ENCODE results near the gene AFF1.

The AFF1 gene

DNA sequence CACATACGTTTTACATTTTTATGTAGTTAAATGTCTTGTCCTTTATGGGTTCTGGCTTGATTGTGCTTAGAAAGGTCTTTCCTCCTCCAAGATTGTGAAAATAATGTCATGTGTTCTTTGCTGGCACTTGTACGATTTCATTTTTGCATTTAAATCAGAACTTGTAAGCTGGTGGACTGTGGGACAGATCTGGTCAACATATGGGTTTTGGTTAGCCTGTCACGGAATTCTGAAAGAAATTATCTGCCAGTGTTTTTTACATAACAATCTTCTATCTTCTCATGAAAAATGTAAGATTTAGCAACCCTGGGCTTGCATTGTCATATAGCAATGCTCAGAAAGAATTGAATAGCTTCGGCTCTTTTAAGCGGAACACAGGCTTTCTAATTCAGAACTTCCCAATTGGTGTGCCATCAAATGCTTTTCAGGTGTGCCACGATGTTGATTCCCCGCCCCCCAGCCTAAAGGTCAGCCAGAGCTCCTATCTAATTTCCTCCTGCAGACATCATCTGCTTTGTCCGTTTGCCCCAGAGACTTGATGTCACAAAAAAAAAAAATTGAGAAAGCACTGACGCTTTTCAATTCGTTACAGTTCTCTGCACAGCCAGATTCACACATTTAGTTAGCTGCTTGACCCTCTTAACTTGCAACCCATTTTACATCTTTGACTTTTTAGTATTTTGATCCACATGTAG is 16.2 kb downstream of the AFF1 start:
- DNase-seq: no peak

GRCh38 chr4:86955888-86956451 is 21.2 kb downstream of the AFF1 start:
- no peak for DNase-seq

GRCh38 chr4:86957215-86957614 is 22.4 kb downstream of the AFF1 start:
- DNase-seq: no peak

- DNase-seq: no peak
Observed at GRCh38 chr4:86959588-86960500, 25.0 kb downstream of the AFF1 start.

DNA sequence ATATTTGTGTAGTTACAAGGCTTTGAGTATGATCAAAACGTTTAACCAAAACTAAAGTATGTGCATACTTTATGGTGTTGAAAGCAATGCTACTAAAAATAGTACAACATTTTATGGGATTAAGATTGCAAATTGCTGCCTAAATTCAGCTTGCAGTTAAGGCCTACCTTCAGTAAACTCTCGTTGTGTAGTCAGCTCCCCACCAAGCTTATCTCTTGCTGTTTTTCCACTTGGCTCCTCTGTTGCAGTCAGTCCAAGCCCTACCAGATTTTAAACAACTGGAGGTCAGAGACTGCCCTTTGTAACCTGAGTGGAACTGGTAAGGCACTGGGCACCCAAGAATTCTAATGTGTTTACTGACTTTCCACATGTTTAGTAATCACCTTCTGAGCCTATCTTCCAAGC is 25.7 kb downstream of the AFF1 start:
- no peak for DNase-seq

DNA sequence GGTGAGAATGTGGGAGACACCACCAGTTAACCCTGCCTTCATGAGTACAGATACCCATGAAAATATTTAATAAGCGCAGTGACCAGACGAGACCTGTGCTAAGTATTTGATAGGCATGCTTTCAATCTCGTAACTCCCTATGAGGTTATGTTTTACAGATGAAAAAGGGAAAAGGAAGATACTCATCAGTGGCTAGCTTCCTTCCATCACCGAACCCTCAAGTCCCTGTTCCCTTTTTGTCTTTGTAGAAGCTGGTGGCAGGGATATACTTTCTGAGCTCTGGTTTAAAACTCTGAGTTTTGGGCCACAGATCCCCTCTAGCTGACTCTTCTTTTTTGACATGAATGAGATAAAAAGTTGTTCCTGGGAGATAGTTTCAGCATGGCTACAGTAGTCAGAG is 26.3 kb downstream of the AFF1 start:
- DNase-seq: no peak

- no peak for DNase-seq
Observed at GRCh38 chr4:86961605-86962295, 26.9 kb downstream of the AFF1 start.

DNA sequence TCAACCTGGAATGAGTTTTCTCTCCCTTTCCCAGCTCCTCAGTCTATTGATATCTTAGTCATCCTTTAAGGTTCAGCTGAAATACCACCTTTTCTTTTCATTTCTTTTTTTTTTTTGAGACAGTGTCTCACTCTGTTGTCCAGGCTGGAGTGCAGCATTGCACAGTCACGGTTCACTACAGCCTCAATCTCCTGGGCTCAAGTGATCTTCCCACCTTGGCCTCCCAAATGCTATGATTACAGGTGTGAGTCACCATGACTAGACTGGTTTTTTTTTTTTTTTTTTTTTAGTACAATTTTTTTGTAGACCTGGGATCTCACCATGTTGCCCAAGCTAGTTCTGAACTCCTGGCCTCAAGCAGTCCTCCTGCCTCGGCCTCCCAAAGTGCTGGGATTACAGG is 28.9 kb downstream of the AFF1 start:
- DNase-seq: no peak

GRCh38 chr4:86965019-86965976 is 30.5 kb downstream of the AFF1 start:
- no peak for DNase-seq

GRCh38 chr4:86967073-86967472 is 32.3 kb downstream of the AFF1 start:
- DNase-seq: no peak

DNA sequence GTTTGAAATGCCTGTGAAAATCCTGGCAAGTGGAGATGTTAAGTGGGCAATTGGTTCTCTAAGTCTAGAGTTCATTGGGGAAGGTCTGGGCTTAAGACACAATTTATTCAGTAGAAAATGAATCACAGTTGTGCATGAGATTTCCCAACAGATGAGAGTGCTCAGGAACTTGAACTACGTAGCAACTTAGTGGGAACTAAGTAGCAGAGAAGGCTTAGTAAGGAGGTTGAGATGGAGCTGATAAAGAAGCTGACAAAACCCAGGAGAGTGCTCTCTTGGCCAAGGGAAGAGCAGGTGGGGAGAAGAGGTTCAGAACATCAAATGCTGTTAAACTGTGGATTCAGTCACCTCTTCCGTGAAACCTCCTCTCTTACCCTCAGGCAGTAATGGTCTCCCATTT is 33.0 kb downstream of the AFF1 start:
- DNase-seq: no peak

- no peak for DNase-seq
Observed at GRCh38 chr4:86968547-86968946, 33.7 kb downstream of the AFF1 start.

DNA sequence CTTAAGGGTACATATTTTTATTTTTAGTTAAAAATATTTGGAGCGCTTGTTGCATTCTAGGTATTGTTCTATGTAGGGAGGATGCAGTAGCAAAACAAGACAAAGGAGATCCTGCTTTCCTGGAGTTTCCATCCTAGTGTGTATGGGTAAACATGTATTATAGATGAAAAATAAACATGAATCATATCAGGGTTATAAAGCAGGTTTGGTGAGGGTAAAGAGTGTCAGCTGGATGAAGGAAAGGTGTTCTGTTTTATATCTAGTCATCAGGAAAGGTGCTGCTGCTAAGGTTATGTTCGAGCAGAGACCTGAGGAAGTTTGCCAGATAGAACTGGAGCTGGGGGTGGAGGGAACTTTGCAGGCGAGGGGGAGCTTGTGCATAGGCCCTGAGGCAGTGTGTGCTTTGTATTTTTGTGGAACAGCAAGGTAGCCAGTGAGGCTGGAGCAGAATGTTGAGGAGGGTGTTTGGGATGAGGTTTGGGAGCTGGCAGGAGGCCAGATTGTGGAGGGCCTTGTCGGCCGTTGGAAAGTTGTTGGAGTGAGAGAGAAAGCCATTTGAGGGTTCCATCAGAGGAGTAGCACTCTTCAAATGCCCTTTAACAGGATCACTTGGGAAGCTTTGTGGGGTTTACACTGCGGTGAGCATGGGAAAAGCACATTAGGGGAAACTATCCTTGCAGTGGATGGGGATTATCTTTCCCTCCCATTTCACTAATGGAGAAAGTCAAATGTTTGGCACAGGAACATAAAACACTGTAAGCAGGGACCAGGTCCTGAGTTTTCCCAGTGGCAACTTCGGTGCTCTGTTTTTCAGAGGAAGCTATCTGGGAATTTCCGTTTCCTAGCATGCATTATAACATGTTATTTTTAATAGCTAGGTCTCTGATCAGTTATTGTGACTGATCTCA is 35.9 kb downstream of the AFF1 start:
- DNase-seq: no peak

DNA sequence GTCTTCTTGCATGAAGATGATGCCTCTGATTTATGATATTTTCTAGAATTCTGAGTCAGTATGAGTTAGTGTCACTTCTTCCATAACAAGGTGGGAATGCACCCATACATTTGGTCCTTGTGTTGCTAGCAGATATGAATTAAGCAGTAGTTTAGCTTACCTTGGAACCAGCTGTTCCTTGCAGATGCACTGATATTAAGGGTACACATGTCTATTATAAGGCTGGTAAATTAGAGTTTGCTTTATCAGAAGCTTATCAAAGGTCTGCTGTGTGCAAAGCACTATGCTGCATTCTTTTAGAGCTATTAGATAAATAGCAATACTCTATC is 36.5 kb downstream of the AFF1 start:
- DNase-seq: no peak

DNA sequence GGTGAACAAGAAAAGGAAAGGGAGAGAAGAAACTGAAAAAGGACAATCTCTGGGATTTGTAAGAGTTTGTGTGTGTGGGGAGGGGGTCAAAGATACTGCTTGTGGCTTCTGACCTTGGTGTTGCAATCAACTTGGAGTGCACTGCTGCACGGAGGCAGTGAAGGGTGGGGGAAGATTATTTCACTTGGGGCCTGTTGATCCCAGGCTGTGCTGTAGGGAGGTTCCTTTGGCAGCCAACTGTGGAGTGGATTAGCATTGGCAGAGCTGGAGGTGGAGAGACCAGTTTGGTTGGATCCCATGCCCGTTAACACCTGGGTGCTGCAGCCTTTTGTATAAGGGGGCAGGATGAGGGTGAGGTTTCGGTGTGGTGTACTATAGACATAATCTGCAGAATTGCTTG is 38.2 kb downstream of the AFF1 start:
- no peak for DNase-seq

DNA sequence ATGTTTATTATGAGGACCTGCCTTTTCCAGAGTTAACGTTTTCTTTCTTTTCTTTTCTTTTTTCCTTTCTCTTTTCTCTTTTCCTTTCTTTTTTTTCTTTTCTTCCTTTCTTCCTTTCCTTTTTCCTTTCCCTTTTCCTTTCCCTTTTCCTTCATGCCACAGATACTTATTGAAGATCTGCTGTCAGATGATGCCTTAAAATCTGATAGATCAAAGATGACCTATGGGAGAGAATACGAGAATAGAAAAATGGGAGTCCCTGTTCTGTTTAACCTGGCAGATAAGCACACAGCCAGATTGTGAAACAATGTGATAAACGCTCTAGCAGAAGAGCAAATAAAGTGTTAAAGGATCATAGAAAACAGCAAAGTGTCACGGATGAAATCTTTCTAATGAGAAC is 38.9 kb downstream of the AFF1 start:
- DNase-seq: no peak

DNA sequence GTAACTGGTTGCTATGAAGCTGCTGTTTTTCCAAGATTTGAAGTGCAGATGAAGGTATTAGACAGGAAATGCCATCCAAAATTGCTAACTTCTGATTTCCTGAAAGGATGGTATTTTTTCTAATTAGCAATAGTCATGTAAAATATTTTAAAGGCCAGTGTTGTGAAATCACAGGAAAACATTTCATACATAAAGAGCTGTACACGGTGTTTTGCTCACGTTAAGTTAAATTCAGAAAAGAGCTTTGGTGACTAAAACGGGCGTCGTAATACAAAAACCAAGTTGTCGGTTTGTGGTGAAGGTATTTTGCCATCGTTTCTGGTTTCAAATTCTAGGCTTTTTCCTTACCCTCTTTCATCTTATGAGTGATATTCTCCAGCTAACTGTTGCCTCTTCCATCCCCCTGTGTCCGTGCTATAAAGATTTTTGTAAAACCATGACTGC is 39.8 kb downstream of the AFF1 start:
- DNase-seq: no peak

DNA sequence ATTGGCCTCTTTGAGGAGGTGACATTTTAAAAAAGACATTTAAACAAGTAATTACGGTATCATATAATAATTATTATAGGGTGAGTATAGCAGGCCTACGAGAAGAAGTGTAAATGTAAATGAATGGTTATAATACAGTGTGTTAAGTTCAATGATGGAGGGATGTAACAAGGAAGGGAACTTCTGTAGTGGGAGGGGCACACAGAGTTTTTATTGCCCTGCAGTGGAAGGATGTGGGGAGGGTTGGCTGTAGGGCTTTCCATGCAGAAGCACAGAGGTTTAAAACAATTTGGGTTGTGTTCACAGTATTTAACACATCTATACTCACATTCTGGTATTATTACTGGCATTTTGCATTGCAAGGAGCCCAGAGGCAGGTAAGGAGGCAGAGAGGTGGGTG is 41.1 kb downstream of the AFF1 start:
- no peak for DNase-seq

GRCh38 chr4:86976801-86977485 is 42.1 kb downstream of the AFF1 start:
- no peak for DNase-seq

DNA sequence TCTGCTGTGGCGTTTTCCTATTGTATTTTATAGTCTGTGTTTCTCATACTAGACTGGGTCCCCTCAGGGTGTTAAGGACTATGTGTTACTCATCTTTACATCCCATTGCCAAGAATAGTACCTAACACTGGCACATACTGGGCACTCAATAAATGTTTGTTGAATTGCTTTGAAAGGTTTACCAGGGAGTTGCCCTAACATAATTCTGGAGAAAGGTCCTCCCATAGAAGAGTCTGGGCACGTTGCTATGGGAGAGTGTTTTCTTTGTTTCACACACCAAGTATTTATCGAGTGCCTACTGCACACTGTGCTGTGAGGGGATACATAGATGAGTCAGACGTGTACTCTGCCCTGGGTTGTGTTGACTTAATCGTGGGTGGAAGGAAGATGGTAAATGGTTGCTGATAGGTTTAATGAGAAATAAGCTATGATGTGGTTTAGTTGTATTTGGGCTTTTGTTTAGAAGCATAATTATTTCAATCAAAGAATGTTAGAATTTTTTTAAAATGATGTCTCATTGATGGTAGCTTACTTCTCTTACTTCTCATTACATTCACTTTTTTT is 42.9 kb downstream of the AFF1 start:
- no peak for DNase-seq

Data from activated CD4-positive, CD25-positive, alpha-beta regulatory T cell treated with anti-CD3 and anti-CD28 coated beads, Interleukin-2, amount 50 U/mL, for 72 hours (primary cell).